Measurements from ENCODE around the gene TRAPPC6A. TPM values are rescaled to one million over a fixed set of nuclear protein-coding genes. Genes with fewer than 3 reads are reported as not detected.
A peak's percentile ranks its signal among the peaks of the same experiment; 100 is the strongest.

The TRAPPC6A gene
- total RNA-seq, 2 donors from 2014 or later: 45.0 to 46.9 TPM

DNA sequence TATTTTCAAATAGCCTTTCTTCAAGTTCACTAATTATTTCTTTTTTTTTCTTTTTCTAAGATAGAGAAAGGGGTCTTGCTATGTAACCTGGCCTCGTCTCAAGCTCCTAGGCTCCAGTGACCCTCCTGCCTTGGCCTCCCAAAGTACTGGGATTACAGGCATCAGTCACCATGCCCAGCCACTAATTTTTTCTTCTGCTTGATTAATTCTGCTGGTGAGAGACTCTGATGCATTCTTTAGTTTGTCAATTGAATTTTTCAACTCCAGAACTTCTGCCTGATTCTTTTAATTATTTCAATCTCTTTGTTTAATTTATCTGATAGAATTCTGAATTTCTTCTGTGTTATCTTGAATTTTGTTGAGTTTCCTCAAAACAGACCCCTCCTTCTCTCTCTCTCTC is 11.9 kb upstream of the TRAPPC6A start:
- no peak for ATAC-seq
- intact Hi-C loops (cut with DNase I, micrococcal nuclease): no loop called here

DNA sequence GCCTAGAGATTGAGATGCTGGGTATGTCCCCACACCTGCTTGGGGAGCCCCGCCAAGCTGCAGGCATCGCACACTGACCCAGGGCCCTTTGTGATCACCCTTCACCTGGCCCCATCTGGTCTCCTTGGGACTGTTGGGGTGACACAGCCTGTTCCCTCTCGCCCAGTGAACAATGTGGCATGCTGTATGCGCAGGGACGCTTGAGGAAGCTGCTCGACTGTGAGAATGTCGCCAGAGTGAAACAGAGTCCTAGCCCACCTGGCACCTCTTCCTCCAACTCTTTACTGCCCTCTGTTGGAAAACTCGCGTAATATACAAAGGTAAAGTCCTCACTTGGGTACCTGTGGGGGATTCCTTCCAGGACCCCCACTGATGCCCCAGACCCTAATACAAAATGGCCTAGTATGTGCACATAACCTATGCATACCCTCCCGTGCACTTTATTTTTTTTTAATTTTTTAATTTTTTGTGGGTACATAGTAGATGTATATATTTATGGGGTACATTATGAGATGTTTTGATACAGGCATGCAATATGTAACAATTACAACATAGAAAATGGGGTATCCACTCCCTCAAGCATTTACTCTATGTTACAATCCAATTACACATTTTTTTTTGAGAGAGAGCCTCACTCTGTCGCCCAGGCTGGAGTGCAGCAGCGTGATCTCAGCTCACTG is 9.5 kb upstream of the TRAPPC6A start:
- intact Hi-C loops (cut with DNase I, micrococcal nuclease): no loop called here
- no peak for DNase-seq
- ATAC-seq: peak; percentile 50

More for the DNA sequence above, 11.9 kb upstream of the TRAPPC6A start:
- DNase-seq: no peak

DNA sequence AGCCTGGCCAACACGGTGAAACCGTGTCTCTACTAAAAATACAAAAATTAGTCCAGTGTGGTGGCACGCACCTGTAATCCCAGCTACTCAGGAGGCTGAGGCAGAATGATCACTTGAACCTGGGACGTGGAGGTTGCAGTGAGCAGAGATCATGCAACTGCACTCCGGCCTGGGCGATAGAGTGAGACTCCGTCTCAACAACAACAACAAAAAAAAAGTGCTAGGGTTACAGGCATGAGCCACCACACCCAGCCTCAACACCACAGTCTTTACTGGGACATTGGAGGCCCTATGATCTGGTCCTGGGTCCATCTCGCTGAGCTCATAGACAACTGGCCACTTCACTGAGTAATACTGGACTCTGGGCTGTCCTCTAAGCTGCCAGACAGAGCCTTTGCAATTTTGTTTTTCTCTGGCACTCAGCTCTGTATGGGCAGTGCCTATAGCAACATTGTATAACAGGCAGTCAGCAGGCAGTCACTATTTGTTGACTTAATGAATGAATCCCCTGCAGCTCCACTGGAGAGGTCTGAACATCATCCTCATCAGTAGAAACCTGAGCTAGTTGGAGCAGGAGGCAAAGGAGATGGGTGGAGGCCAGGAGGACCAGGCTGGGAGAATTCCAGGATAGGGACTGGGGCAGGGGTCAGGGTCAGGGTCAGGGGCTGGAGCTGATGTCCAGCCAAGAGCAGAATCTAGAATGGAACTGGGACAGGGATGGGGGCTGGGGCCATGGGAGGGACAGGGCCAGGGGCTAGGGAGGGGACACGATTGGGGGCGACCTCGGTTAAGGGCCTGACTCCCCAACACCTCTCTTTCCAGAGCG is 8.7 kb upstream of the TRAPPC6A start:
- intact Hi-C loops (cut with DNase I, micrococcal nuclease): no loop called here
- no peak for ATAC-seq
- no peak for DNase-seq

DNA sequence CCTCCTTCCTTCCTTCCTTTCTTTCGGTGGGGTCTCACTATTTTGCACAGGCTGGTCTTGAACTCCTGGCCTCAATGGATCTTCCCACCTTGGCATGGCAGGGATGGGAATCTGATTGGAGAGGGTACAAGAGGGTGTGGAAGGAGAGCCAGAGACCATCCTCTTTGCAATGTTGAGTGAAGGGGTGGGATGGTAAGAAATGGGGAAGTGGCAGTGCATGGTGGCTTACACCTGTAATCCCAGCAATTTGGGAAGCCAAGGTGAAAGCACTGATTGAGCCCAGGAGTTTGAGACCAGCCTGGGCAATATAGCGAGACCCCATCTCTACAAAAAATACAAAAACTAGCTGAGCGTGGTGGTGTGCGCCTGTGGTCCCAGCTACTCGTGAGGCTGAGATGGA is 6.1 kb upstream of the TRAPPC6A start:
- DNase-seq: no peak
- intact Hi-C loops (cut with DNase I, micrococcal nuclease): no loop called here
- no peak for ATAC-seq

DNA sequence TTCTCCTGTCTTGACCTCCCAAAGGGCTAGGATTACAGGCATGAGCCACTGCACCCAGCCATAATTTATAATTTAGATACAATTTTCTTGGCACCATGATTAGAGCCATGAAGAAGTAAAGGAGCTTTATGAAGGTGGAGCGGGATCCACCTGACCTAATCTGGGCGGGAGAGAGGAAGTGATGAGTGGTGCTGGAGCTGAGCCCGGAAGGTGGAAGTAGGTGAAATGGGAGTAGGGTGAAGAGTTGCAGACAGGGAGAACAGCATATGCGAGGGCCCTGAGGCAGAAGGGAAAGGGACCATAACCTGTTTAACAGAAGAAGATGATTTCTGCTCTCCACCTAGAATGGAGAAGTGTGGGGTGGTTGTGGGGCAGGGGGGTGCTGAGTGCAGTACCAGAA is 4.7 kb upstream of the TRAPPC6A start:
- ATAC-seq (no peak), DNase-seq (no peak)
- intact Hi-C loops (cut with DNase I, micrococcal nuclease): no loop called here

DNA sequence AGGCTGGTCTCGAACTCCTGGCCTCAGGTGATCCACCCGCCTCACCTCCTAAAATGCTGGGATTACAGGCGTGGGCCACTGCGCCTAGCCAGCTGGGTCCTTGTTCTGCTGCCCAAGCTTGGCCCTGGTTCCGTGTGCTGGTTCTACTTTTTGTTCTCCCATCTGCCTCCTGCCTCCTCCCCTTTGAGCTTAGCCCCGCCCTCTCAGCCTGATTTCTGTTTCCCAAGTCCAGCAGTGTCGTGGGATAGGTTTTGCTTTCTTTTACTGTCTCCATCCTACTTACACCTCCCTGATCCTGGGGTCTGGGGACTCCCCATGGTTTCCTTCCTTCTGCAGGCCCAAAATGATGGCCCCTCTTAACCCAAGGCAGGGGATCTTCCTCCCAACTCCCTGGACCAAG is 2.9 kb upstream of the TRAPPC6A start:
- ATAC-seq (no peak), DNase-seq (no peak)
- intact Hi-C loops (cut with DNase I, micrococcal nuclease): no loop called here

DNA sequence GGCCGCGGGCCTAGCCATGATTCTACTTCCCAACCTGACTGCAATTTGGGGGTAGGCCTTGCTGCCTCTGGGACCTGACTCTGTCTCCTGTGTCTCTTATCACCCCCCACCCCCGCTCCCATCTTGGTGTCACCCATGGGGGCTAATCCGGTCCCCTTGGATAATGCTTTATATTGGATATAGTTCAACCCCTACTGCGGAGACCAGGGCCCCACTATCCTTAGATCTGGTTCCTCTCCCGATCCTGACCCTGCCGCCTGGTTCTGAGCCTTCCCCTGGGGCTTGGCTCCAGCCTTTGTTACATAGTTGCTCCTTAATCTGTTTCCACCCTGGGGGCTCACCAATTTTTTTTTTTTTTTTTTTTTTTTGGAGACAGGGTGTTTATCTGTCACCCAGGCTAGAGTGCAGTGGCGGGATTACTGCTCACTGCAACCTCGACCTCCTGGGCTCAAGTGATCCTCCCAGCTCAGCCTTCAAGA is 1.9 kb upstream of the TRAPPC6A start:
- DNase-seq (no peak), ATAC-seq (no peak)
- intact Hi-C loops (cut with DNase I, micrococcal nuclease): loop anchor here in 1 of 2 donors (10.0 kb wide), 1 partner anchor 85 kb away; the partner anchor contains the start of gene PPP1R37

DNA sequence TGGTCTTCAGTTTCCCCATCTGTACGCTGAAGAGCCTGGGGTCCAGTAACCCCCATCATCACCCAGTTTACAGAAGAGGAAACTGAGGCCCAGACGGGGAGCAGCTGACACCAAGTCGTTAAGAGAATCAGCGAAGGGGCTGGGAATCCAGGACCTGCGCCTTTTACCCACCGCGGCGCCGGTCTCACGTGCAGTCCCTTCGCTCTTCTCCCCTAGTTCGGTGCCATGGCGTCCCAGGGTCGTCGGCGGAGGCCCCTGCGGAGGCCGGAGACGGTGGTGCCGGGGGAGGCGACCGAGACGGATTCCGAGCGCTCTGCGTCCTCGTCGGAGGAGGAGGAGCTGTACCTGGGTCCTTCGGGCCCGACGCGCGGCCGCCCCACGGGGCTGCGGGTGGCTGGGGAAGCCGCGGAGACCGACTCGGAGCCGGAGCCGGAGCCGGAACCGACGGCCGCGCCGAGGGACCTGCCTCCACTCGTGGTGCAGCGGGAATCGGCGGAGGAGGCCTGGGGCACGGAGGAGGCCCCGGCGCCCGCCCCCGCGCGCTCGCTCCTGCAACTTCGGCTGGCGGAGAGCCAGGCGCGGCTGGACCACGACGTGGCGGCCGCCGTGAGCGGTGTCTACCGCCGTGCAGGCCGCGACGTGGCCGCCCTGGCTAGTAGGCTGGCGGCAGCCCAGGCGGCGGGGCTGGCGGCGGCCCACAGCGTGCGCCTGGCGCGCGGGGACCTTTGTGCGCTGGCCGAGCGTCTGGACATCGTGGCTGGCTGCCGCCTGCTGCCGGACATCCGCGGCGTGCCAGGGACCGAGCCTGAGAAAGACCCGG is 1.2 kb upstream of the TRAPPC6A start:
- peak in 1 of 2 donors; percentile 60 for DNase-seq
- ATAC-seq: peak; percentile 11
- intact Hi-C loops (cut with DNase I, micrococcal nuclease): loop anchor here in 1 of 2 donors (10.0 kb wide), 1 partner anchor 84 kb away; the partner anchor contains the start of gene PPP1R37

DNA sequence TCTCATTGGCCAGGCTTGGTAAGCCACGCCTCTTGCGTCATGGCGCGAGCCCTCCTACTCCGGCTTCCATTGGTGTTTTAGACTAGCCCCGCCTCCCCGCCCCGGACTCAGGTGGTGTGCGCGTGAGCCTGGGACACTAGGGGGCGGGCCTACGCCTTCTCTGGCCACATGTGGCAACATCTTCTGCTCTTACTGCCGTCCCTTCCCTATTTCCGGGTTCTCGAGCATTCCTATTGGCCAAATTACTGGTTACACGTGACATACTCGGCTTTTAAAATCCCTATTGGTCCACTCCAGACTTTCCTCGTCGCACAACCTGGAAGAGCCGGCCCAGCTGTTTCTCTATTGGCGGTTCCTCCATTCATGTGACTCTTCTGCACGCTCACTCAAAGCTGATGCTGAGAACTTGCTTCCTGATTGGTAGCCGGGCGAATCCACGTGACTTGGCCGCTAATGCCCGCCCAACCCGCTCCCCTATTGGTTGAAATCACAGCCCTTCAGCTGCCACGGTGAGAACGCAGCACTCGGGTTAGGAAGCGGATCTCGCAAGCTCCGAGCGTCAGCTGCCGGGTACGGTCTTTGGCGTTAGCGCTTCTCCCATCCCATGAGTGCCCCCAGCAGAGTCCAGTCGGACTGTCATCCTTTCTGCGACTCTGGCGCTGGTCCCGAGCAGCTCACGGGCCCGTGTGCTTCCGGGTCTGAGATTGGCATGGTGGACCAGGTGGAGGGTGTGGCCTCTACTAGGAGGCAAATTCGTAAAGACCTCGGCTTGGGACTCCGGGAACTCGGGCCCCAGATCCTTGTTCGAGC is 430 bp upstream of the TRAPPC6A start, which contains the start of gene BLOC1S3:
TSS of gene BLOC1S3 (plus strand) at position 523 of the 810 bp plus-strand sequence. CDS start 513 bp downstream, outside the sequence.
- DNase-seq (peak; percentile 100), ATAC-seq (peak; percentile 89)
- intact Hi-C loops (cut with DNase I, micrococcal nuclease): loop anchor here in 1 of 2 donors (10.0 kb wide), 1 partner anchor 84 kb away; the partner anchor contains the start of gene PPP1R37

DNA sequence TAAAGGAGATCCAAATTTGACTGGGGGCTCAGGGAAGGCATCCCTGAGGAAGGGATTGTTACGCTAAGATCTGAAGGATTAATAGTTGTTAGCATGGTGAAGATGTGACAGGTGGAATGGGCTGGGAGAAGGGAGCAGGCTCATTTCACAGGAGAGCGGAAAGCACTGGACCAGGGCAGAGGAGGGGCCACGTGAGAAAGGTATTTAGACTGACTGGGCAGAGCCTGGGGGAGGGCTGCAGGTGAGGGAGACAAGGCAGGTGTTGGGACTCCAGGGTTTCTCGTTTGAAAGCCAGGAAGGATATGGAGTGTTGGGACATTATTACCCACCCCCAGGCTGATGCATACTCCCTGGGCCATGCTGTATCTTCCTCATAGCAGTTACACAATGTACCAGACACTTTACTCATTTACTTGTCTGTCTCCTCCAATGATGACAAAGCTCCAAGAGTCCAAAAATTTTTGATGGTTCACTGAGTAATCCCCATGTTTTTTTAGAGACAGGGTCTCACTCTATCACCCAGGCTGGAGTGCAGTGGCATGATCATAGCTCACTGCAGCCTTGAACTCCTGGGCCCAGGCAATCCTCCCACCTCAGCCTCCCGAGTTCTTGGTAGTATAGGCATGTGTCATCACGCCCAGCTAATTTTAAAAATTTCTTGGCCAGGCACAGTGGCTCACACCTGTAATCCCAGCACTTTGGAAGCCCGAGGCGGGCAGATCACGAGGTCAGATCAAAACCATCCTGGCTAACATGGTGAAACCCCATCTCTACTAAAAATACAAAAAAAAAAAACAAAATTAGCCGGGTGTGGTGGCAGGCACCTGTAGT is 2.3 kb downstream of the TRAPPC6A start:
- ATAC-seq (no peak), DNase-seq (no peak)
- intact Hi-C loops (cut with DNase I, micrococcal nuclease): loop anchor here in 1 of 2 donors (10.0 kb wide), 1 partner anchor 81 kb away; the partner anchor contains the start of gene PPP1R37

DNA sequence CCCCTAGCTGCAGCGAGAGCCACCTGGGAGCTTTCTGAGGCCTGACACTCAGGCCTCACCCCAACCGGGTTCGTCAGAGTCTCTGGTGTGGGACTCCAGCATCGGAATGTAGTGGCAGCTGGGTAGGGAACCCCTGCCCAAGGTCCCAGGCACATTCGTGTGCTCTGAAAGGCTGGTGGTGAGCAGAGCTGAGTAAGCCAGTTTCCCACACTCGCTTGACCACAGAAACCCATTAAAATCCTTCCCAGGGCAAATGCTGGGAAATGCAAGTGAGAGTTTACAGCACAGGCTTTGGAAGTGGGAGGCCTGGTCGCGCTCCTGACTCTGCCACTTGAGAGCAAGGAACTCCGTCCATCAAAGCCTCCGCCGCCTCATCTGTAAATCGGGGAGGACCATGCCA is 4.2 kb downstream of the TRAPPC6A start:
- no peak for DNase-seq
- intact Hi-C loops (cut with DNase I, micrococcal nuclease): loop anchor here in 1 of 2 donors (10.0 kb wide), 1 partner anchor 79 kb away; the partner anchor contains the start of gene PPP1R37
- ATAC-seq: no peak

DNA sequence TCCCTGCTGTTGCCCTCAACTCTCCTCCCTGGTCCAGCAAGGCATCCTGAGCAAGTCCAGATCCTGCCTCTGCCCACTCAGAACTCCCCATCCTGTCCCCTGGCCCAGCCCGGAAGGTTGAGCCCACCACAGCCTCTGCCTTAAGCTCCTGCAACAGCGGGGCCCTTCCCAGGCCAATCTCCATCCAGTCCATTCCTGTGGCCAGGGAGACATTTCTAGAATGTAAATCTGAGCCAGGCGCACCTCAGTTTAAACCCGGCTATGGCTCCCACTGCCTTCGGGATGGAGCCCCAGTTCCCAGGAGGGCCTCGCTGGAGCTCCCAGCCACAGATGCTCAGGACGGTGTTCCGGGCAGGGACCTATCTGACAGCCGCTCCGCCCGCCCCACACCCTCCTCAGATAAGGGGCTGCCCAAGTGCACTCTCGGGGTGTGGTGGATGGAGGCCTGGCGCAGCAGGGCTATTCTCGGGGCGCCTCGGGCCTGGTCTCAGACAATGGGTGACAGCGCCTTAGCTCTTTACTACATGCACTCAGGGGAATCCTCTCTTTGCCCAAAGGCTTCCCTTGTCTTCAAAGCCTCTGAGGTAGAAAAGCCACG is 5.3 kb downstream of the TRAPPC6A start:
- DNase-seq: no peak
- intact Hi-C loops (cut with DNase I, micrococcal nuclease): loop anchor here in 1 of 2 donors (10.0 kb wide), 1 partner anchor 78 kb away; the partner anchor contains the start of gene PPP1R37
- ATAC-seq: no peak

DNA sequence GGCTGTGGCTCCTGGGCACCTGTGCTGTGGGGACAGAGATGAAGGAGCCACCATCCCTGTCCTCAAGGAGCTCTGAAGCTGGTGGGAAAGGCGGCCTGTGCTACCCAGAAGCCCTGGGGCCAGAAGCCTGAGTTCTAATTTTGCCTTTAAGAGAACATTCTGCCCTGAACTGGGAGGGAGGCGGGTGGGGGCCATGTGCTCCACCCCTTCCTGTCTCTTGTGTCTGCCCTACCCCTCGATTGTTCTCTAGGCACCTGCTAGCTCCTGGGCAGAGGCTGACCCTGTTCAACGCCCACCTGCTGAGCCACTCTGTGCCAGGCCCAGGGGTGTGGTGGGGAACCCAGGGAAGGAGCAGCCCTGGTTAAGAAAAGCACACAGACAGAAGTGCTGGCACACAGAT is 5.9 kb downstream of the TRAPPC6A start:
- ATAC-seq (peak; percentile 42), DNase-seq (no peak)
- intact Hi-C loops (cut with DNase I, micrococcal nuclease): loop anchor here in 1 of 2 donors (10.0 kb wide), 1 partner anchor 77 kb away; the partner anchor contains the start of gene PPP1R37

DNA sequence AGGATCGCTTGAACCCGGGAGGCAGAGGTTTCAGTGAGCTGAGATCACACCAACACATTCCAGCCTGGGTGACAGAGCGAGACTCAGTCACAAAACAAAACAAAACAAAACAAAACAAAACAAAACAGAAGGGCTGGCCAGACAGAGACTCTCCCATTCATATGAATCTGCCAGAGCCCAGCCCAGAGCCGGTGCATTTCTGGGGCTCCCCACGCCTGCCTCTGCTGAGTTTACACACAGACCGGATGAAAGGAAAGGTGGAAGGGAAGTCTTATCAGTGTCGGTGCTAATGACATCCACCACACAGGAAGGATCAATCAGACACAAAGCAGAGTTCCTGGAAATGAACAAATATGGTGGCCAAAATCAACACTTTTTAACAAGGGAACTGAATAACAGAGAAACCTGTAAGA is 6.8 kb downstream of the TRAPPC6A start:
- intact Hi-C loops (cut with DNase I, micrococcal nuclease): loop anchor here in 1 of 2 donors (10.0 kb wide), 1 partner anchor 76 kb away; the partner anchor contains the start of gene PPP1R37
- DNase-seq (no peak), ATAC-seq (no peak)

DNA sequence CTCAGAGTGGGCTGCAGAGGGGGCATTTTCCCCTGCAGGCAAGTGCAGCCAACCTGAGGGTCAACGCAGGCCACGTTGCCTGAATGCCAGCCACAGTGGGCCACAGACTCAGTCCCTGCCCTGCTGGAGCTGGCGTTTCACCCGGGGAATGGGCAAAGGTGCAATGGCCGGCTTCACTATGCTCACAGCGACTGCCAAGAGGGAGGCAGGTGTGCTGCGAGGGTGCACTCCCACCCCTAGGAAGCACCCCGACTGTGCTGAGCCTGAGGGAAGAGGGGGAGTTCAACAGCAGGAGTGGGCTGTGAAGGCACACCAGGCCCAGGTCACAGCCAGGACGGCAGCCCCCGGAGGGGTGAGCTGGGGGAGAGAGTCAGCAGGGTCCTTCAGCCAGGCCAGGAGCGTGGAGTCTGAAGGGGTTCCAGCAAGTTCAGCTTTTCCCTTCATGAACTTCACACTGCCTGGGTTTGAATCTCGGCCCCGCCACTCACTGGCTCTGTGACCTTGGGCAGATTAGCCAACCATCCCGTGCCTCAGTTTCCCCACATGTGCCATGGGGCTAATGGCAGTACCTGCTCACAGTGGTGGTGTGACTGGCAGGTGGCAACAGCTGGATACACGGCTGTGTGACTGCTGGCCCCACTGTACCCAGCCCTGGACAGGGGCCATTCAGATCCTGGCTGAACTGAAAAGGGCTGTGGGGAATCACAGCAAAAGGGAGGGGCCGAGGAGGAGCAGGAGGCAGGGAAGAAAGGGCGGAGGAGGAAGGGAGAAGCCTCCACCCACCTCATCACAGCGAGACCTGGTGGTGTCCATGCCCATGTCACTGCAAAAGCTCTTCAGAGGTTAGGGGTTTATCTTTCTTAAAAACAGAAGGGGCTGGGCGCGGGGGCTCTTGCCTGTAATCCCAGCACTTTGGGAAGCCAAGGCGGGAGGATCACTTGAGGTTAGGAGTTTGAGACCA is 7.6 kb downstream of the TRAPPC6A start:
- DNase-seq: no peak
- ATAC-seq: peak; percentile 74
- intact Hi-C loops (cut with DNase I, micrococcal nuclease): loop anchor here in 1 of 2 donors (10.0 kb wide), 1 partner anchor 76 kb away; the partner anchor contains the start of gene PPP1R37
